Stimulated activated naive CD4-positive, alpha-beta T cell (primary cell): Measurements from ENCODE around the gene ZNF80.
"Not testable (repeated sequence)": the region's sequence is repeated elsewhere in the genome, so short reads cannot be mapped to it uniquely, and the experiment has no call there.

Source experiments
- DNase-seq, 6 experiments: peaks; one replicate each; lab custom pipeline; 2025; lab: John Stamatoyannopoulos, UW

ZNF80 gene

GRCh38 chr3:114237478-114237877 lies at the start of gene ZNF80:
Gene ZNF80, minus strand, starts transcription at chr3:114237578. Its CDS starts 504 bp downstream, at chr3:114237074.
- DNase-seq: not testable (repeated sequence)

- no peak for DNase-seq
Measured at GRCh38 chr3:114286266-114286665, 48.9 kb upstream of the ZNF80 start.

DNA sequence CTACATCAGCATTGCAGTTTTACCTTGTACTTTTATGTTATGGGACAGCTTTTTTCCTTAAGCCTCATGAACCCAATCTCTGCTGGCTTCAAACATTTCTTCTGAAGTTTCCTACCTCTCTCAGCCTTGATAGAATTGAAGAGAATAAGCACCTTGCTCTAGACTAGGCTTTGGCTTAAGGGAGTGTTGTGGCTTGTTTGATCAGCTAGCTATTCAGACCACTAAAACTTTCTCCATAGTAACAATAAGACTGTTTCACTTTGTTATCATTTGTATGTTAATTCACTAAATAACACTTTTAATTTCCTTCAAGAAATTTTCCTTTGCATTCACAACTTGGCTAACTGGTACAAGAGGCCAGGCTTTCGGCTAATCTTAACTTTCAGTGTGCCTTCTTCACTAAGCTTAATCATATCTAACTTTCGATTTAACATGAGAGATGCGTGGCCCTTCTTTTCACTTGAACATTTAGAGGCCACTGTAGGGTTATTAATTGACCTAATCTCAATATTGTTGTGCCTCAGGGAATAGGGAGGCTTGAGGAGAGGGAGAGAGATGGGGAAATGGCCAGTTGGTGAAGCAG lies 48.4 kb upstream of the ZNF80 start:
- DNase-seq: no peak

DNA sequence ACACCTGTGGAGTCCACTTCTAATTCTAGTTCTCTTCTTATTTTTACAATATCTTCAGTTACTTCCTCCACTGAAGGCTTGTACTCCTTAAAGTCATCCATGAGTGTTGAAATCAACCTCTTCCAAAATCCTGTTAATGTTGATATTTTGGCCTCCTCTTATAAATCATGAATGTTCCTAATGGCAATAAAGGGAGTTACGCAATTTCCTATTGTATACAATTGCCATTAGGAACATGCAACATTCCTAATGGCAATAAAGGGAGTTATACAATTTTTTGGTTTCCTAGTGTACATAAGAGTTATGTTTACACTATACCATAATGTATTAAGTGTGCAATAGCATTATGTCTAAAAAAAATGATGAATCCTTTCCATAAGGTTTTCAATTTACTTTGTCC lies 47.3 kb upstream of the ZNF80 start:
- DNase-seq: no peak

DNA sequence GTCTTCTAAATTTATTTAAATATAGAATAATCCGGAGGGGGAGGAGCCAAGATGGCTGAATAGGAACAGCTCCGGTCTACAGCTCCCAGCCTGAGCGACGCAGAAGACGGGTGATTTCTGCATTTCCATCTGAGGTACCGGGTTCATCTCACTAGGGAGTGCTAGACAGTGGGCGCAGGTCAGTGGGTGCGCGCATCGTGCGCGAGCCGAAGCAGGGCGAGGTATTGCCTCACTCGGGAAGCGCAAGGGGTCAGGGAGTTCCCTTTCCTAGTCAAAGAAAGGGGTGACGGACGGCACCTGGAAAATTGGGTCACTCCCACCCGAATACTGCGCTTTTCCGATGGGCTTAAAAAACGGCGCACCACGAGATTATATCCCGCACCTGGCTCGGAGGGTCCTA lies 39.5 kb upstream of the ZNF80 start:
- not testable (repeated sequence) for DNase-seq

DNA sequence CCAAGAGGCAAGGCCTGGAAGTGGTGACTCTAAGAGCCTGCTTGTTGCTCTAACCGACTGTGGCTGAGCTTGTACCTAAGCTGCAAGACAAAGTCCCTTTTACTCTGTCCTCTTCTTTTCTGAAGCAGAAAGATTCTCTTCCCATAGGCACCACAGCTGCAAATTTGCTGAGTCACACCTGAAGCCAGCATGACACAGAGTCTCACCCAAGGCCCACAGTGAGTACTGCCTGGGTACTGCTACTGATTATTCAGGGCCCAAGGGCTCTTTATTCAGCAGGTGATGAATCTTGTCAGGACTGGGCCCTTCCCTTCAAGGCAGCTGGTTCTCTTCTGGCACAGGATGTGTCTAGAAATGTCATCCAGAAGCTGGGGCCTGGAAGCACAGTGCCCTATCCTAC lies 37.6 kb upstream of the ZNF80 start:
- DNase-seq: no peak

GRCh38 chr3:114272271-114272670 lies 34.9 kb upstream of the ZNF80 start:
- DNase-seq: no peak

- DNase-seq: no peak
Measured at GRCh38 chr3:114270019-114270418, 32.6 kb upstream of the ZNF80 start.

- DNase-seq: no peak
Measured at GRCh38 chr3:114260152-114260551, 22.8 kb upstream of the ZNF80 start.

DNA sequence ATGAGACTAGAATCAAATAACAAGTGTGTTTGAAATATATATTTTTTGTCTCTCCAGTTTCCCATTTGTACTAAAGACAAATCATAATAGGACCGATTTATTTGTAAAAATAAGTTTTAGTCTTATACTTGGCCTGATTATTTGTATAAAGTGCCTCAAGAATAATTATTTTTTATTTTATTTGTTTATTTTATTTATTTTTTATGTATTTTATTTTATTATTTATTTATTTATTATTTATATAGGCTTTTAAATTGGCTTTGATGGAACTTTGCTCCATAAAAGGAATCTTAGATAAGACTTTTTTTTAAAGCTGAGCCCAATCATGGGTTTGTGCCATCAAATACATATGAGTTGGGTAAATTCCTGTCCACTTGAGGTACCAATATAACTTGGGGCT lies 22.2 kb upstream of the ZNF80 start:
- DNase-seq: no peak

DNA sequence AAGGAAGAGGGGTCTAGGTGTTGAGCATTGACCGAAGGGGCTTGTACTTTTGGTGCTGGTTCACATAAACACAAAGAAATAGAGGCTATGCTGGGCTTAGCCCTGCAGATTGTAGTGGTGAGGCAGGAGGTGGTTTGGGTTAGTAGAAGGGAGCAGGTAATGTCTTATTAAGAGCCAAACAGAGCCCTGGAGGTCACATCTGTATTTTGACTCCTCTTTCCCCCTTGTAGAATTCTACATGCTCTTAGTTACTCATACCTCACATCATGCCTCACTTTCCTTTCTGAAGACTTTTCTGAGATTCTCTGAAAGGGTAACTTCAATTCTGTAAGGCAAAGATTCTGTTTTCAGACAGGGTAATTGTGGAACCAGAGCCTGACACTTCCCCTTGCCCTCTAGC lies 16.1 kb upstream of the ZNF80 start:
- no peak for DNase-seq

GRCh38 chr3:114252954-114253353 lies 15.6 kb upstream of the ZNF80 start:
- DNase-seq: no peak

DNA sequence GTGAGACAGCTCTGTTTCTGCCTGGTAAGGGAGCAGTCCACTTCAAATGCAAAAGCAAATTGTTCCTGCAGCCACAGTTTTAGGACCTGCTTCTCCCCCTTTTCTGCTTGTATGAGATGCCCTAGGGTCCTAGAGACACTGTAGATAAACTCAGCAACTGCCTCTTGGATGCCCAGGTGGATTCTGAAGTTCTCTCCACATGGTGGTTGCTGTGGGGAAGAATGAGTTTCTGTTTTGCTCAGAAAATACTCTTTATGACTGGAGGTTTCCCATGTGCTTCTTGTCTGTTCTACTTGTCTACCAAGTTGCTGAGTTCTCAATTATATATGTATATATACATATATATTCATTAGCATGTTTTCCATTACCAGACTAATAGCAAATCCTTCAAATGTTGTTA lies 5.6 kb upstream of the ZNF80 start:
- DNase-seq: no peak

- no peak for DNase-seq
Measured at GRCh38 chr3:114241262-114241661, 3.9 kb upstream of the ZNF80 start.

GRCh38 chr3:114238146-114238785 lies 888 bp upstream of the ZNF80 start:
- not testable (repeated sequence) for DNase-seq

- DNase-seq: no peak
Measured at GRCh38 chr3:114235431-114235830, 1.9 kb downstream of the ZNF80 start.

DNA sequence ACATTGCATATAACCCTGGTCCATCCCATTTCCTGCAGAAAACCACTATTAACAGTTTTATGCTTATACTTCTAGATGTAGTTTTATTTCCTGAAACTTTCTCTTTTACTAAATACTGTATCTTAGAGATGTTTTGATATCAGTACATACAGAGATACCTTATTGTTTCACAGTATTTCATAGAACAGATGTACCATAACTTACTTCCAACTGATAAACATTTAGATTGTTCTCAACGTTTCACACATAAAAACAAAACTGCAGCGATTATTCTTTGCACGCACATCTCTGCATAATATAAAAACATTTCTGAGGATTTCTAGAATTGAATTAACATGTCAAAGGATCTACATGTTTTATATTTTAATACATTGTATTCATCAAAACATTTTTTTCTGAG lies 2.6 kb downstream of the ZNF80 start:
- no peak for DNase-seq

DNA sequence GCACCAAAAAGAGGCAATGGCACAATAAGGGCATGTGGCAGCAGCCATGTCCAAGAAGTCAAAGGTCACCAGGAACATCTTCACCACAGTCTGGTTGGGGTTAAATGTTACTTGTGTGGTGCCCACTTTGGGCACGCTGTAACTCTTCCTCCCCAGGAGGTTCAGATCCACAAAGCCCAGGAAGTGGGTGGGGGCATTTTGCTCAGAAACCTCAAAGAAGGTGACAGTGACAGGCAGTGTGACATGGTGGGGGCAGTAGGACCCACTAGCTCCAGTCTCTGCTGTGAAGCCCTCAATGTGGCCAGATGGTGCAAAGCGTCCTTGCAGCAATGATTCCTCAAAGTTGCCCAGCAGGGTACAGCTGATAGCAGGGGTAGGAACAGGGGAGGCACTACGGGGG lies 5.8 kb downstream of the ZNF80 start:
- peak in 3 of 6 experiments; percentile 28 to 45 (median 39) for DNase-seq

GRCh38 chr3:114227076-114227475 lies 10.3 kb downstream of the ZNF80 start:
- DNase-seq: no peak

GRCh38 chr3:114226313-114226712 lies 11.1 kb downstream of the ZNF80 start:
- DNase-seq: peak in 1 of 6 experiments; percentile 21

- DNase-seq: peak in 3 of 6 experiments; percentile 19 to 49 (median 40)
Measured at GRCh38 chr3:114223143-114223542, 14.2 kb downstream of the ZNF80 start.

GRCh38 chr3:114221881-114222264 lies 15.5 kb downstream of the ZNF80 start:
- no peak for DNase-seq

DNA sequence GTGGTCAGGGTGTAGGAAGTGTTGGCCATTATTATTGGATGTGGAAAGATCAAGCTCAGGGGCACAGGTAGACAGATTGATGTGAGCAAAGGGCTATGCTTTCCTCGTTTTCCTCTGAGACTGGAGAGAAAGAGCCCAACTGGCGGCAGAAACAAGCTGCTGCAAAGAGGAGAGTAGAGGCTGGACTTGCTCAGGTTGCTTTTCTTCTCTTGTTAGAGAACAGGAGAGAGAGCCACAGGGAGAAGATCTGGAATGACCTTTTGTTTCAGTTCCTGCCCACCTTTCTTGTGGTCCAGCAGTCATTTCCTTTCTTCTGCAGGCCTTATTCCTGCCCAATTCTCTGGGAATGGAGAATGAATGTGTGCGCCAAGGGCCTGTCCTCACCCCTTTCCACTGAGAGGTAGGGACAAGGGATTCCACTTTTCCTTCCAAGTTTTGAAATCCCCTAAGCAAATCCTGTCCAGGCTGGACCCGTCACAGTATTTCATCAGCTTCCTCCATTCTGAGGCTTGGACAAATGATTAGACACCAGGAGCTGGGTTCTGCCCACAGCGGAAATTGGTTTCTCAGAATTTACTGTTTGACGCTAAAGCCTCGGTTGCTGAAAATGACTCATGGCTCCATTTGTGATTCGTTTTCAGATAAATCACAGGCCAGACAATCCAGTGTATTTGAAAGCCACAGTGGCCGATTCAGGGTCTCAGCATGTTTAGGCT lies 16.1 kb downstream of the ZNF80 start:
- no peak for DNase-seq
